RWPE1 (cell line): ENCODE results near the gene SPRY2.

ENCODE experiments used
- CTCF ChIA-PET: fragments of 350-600 bp; sonication (Branson Sonifier 250); formaldehyde crosslinking; extraction: SDS; loops from one replicate; lab custom pipeline; 2021; lab: Yijun Ruan, JAX
- POLR2A ChIA-PET: fragments of 400-600 bp; formaldehyde crosslinking; extraction: SDS; loops from one replicate; lab custom pipeline; 2020; ENCODE audit warnings: antibody characterized with exemption; ENCODE audit not compliant: low non-redundant PET; lab: Yijun Ruan, JAX
- DNase-seq: peaks from one replicate; pipeline ENCODE4 v3.0.0; 2012; ENCODE audit warnings: low spot score
- H3K27ac ChIP-seq: fragments of 450-650 bp; 2 replicates; pipeline ENCODE4 v1.5.1; 2017
- TF ChIP-seq, protein P1 (sequence below): fragments of 450-650 bp; conservative IDR thresholded peaks from 2 replicates; pipeline ENCODE4 v1.5.1; 2017; ENCODE audit warnings: low read depth, mild to moderate bottlenecking

SPRY2 gene

GRCh38 chr13:80367473-80367872 is 26.5 kb upstream of the SPRY2 start:
- no peak for DNase-seq
- H3K27ac ChIP-seq, result no peak overlapping the region
- POLR2A ChIA-PET, result no interaction called here
- TF ChIP-seq, protein P1, sequence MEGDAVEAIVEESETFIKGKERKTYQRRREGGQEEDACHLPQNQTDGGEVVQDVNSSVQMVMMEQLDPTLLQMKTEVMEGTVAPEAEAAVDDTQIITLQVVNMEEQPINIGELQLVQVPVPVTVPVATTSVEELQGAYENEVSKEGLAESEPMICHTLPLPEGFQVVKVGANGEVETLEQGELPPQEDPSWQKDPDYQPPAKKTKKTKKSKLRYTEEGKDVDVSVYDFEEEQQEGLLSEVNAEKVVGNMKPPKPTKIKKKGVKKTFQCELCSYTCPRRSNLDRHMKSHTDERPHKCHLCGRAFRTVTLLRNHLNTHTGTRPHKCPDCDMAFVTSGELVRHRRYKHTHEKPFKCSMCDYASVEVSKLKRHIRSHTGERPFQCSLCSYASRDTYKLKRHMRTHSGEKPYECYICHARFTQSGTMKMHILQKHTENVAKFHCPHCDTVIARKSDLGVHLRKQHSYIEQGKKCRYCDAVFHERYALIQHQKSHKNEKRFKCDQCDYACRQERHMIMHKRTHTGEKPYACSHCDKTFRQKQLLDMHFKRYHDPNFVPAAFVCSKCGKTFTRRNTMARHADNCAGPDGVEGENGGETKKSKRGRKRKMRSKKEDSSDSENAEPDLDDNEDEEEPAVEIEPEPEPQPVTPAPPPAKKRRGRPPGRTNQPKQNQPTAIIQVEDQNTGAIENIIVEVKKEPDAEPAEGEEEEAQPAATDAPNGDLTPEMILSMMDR, result no peak
- CTCF ChIA-PET, result no interaction called here

GRCh38 chr13:80363890-80364503 is 23.1 kb upstream of the SPRY2 start:
- CTCF ChIA-PET, result no interaction called here
- POLR2A ChIA-PET, result no interaction called here
- no peak overlapping the region for H3K27ac ChIP-seq
- DNase-seq, result peak; percentile 24
- TF ChIP-seq, protein P1, result peak; percentile 88

- ChIA-PET CTCF (no interaction called here), POLR2A (no interaction called here)
- TF ChIP-seq, protein P1, result no peak
- H3K27ac ChIP-seq, result no peak overlapping the region
- DNase-seq, result no peak
Observed at GRCh38 chr13:80362481-80362880, 21.6 kb upstream of the SPRY2 start.

GRCh38 chr13:80361883-80362327 is 21.0 kb upstream of the SPRY2 start:
- DNase-seq, result no peak
- H3K27ac ChIP-seq, result no peak overlapping the region
- CTCF ChIA-PET, result interaction anchor here (1.2 kb wide), 1 partner anchor 683 kb away, joined by 3 read pairs; no protein-coding TSS in a partner anchor
- POLR2A ChIA-PET, result no interaction called here
- TF ChIP-seq, protein P1, result no peak

DNA sequence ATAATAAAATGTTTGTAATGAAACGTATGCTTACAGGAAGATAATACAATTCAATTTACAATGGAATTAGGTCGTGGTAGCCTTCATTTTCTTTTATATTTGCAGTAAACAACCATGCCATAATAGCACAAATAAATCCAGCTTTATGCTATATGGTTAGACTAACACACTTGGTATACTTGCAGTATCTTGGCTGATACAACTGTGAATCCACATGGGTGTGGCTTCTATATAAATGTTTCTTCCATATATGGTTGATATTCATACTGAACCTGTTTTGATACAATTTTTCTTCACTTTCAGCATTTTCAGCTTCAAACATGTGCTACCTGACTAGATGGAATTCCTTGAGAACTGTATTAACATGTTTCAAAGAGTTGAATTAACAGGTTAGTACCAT is 20.4 kb upstream of the SPRY2 start:
- ChIA-PET CTCF (interaction anchor here (1.2 kb wide), 1 partner anchor 682 kb away, joined by 3 read pairs; no protein-coding TSS in a partner anchor), POLR2A (no interaction called here)
- H3K27ac ChIP-seq, result no peak overlapping the region
- TF ChIP-seq, protein P1, result no peak
- no peak for DNase-seq

- POLR2A ChIA-PET, result no interaction called here
- TF ChIP-seq, protein P1, result no peak
- no peak overlapping the region for H3K27ac ChIP-seq
- CTCF ChIA-PET, result interaction anchor here (0.7 to 1.0 kb wide), 2 partner anchors 17 to 18 kb away, joined by 3 read pairs; no protein-coding TSS in a partner anchor
- DNase-seq, result no peak
Observed at GRCh38 chr13:80360453-80360800, 19.5 kb upstream of the SPRY2 start.
